SH-SY5Y (cell line): ENCODE data around the gene C1RL.

Source experiments
- GATA2 ChIP-seq: IDR thresholded peaks from 2 replicates; pipeline ENCODE4 v1.6.1; 2011; ENCODE audit warnings: mild to moderate bottlenecking, low read depth, low read length
- GATA3 ChIP-seq: IDR thresholded peaks from 2 replicates; pipeline ENCODE4 v1.6.1; 2011; ENCODE audit warnings: low read depth, mild to moderate bottlenecking, low read length, moderate library complexity

- no peak for TF ChIP-seq GATA3
- no peak for TF ChIP-seq GATA2
Measured at GRCh38 chr12:7069386-7069785, 39.6 kb downstream of the C1RL start.
